Panc1 (cell line): ENCODE measurements around the gene CCDC183. TPM values are rescaled to one million over a fixed set of nuclear protein-coding genes. Genes with fewer than 3 reads are reported as not detected.

ENCODE experiments used
- ATAC-seq: fragments of 200-7000 bp; cut with Tn5 transposase; 2 replicates; pipeline ENCODE4 v1.9.1; 2020; ENCODE audit warnings: mild to moderate bottlenecking, moderate library complexity
- BruUV-seq: library from RNA; stranded (reverse); fragments of 400-500 nt; replicated peaks from 2 replicates; lab custom pipeline; 2021; lab: Mats Ljungman, UMichigan
- CTCF ChIA-PET: fragments of 300-600 bp; sonication (Branson Sonifier 250); formaldehyde crosslinking; loops from one replicate; lab custom pipeline; 2022; ENCODE audit warnings: antibody characterized with exemption; lab: Charles Lee
- POLR2A ChIA-PET: fragments of 300-600 bp; sonication (Branson Sonifier 250); formaldehyde crosslinking; loops from one replicate; lab custom pipeline; 2022; ENCODE audit warnings: antibody characterized with exemption; lab: Charles Lee
- DNase-seq: peaks from one replicate; pipeline ENCODE4 v3.0.0-alpha.2; 2010; ENCODE audit warnings: low read depth, low spot score
- H3K27ac ChIP-seq: 2 replicates; pipeline ENCODE4 v1.5.1; 2011; ENCODE audit warnings: mild to moderate bottlenecking, low read length, inconsistent platforms
- H3K27me3 ChIP-seq: fragments of 200-500 bp; sonication (Bioruptor generic); 2 replicates; pipeline ENCODE4 v1.6.0; 2014; ENCODE audit warnings: low read length, inconsistent platforms; ENCODE audit not compliant: control insufficient read depth, insufficient read depth
- H3K36me3 ChIP-seq: fragments of 200-500 bp; sonication (Bioruptor generic); 2 replicates; pipeline ENCODE4 v1.5.1; 2014; ENCODE audit warnings: inconsistent platforms, mild to moderate bottlenecking, low read length, moderate library complexity; ENCODE audit not compliant: control insufficient read depth, insufficient read depth
- H3K4me1 ChIP-seq: 2 replicates; pipeline ENCODE4 v1.5.1; 2011; ENCODE audit warnings: inconsistent platforms, mild to moderate bottlenecking, low read length, moderate library complexity; ENCODE audit not compliant: control insufficient read depth, insufficient read depth
- H3K4me3 ChIP-seq, 2 experiments: 2 replicates each; pipeline ENCODE4 v1.5.1; 2011 to 2012; ENCODE audit warnings: low read depth in 2 of 2, low read length in 2 of 2, mild to moderate bottlenecking in 2 of 2, inconsistent platforms in 1 of 2, moderate library complexity in 1 of 2
- H3K9me3 ChIP-seq: fragments of 200-500 bp; sonication (Bioruptor generic); 2 replicates; pipeline ENCODE4 v1.5.1; 2014; ENCODE audit warnings: low read depth, mild to moderate bottlenecking, inconsistent platforms, low read length, moderate library complexity; ENCODE audit not compliant: control insufficient read depth, insufficient read depth
- CTCF ChIP-seq: fragments of 450-650 bp; IDR thresholded peaks from 2 replicates; pipeline ENCODE4 v1.5.1; 2017; ENCODE audit warnings: mild to moderate bottlenecking
- POLR2AphosphoS5 ChIP-seq: IDR thresholded peaks from 2 replicates; pipeline ENCODE4 v1.6.1; 2012; ENCODE audit warnings: mild to moderate bottlenecking, low read depth, low read length, moderate library complexity
- REST ChIP-seq, 2 experiments: IDR thresholded peaks; 2 replicates each; pipeline ENCODE4 v1.6.1; 2011 to 2012; ENCODE audit warnings: low read depth in 2 of 2, control low read depth in 1 of 2, low read length in 1 of 2, mild to moderate bottlenecking in 1 of 2, moderate library complexity in 1 of 2; ENCODE audit not compliant: insufficient read depth in 1 of 2
- SIN3A ChIP-seq: IDR thresholded peaks from 2 replicates; pipeline ENCODE4 v1.6.1; 2012; ENCODE audit warnings: low read depth, mild to moderate bottlenecking, low read length, moderate library complexity, borderline replicate concordance; ENCODE audit not compliant: insufficient read depth
- TCF7L2 ChIP-seq: IDR thresholded peaks from 2 replicates; pipeline ENCODE4 v1.6.1; 2011; ENCODE audit warnings: mild to moderate bottlenecking, low read depth, low read length, inconsistent platforms
- in situ Hi-C: cut with HindIII; loops from 2 replicates; pipeline ENCODE4 v1.10.0; 2016; ENCODE audit warnings: low sequenced_read_pairs, low pct_unique_long_range_greater_than_20kb
- intact Hi-C: fragments of 100-400 bp; cut with micrococcal nuclease; formaldehyde crosslinking; loops from one replicate; pipeline ENCODE4 v1.10.0; 2022; ENCODE audit not compliant: unreplicated experiment
- total RNA-seq: library from RNA; stranded (reverse); gene quantifications from one replicate; pipeline ENCODE4 v1.2.1, GENCODE V29; 2021; ENCODE audit not compliant: unreplicated experiment

Gene CCDC183
- total RNA-seq, 1 experiment from 2014 or later, result 0.62 TPM

- Histone ChIP-seq H3K27ac (no peak overlapping the region), H3K27me3 (no peaks in the 10 kb centered on the region), H3K36me3 (no peaks in the 10 kb centered on the region; the same call in 1 of the 2 replicates), H3K4me3 (no peak overlapping the region), H3K9me3 (no peaks in the 10 kb centered on the region), H3K4me1 (no peaks in the 10 kb centered on the region)
- no peak for DNase-seq
- in situ Hi-C loops (no loop called here), intact Hi-C loops (no loop called here)
- ChIA-PET CTCF (interaction anchor here (0.7 kb wide), 1 partner anchor 17 kb away, joined by 3 read pairs; the partner anchor contains the start of gene AJM1), POLR2A (no interaction called here)
- BruUV-seq, result no TSS peak
- no peak for ATAC-seq
- TF ChIP-seq REST (IDR thresholded peaks at IDR 0.05; ENCODE audit: insufficient read depth in 1 of 2, low read depth in 2 of 2, low read length in 1 of 2) (no peak), POLR2AphosphoS5 (no peak), SIN3A (no peak), TCF7L2 (no peak), CTCF (no peak)
These were observed 29.4 kb downstream of the CCDC183 start for GRCh38 chr9:136825295-136826187.

GRCh38 chr9:136826188-136826541, 30.0 kb downstream of the CCDC183 start:
- Histone ChIP-seq H3K36me3 (no peaks in the 10 kb centered on the region; the same call in 1 of the 2 replicates), H3K9me3 (no peaks in the 10 kb centered on the region), H3K27ac (no peak overlapping the region), H3K4me3 (no peak overlapping the region), H3K27me3 (no peaks in the 10 kb centered on the region), H3K4me1 (no peaks in the 10 kb centered on the region)
- in situ Hi-C loops, result no loop called here
- TF ChIP-seq REST (IDR thresholded peaks at IDR 0.05; ENCODE audit: insufficient read depth in 1 of 2, low read depth in 2 of 2, low read length in 1 of 2) (no peak), SIN3A (no peak), CTCF (no peak), POLR2AphosphoS5 (no peak), TCF7L2 (no peak)
- BruUV-seq, result no TSS peak
- intact Hi-C loops, result no loop called here
- CTCF ChIA-PET, result no interaction called here
- no peak for DNase-seq
- ATAC-seq, result no peak
- POLR2A ChIA-PET, result no interaction called here
